ENCODE measurements around the gene CACNA1C.

DNA sequence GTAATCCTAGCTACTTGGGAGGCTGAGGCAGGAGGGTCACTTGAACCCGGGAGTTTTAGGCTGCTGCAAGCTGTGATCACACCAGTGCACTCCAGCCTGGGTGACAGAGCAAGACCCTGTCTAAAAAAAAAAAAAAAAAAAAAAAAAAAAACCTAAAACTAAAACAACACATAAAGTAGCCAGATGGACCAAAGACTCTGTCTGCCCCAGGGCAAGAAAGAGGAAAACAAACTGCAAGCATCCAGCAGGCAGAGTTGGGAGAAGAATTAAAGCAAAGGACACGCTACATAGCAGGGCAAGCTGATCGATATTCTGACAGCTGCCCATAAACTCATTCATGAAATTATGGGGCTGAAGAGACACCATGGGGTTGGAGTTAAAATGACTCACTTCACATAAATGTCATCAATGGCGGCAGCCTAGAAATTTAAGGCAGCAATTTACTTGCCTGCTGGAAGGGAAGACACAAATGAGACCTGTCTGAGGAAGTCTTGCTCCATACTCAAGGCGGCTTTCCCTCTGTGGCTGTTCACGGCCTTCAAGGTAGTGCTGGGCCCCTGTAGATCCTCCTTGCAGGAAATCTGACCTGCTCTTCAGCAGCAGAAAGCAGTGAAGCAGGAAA is 482.9 kb downstream of the CACNA1C start:
- TF ChIP-seq, protein P1, sequence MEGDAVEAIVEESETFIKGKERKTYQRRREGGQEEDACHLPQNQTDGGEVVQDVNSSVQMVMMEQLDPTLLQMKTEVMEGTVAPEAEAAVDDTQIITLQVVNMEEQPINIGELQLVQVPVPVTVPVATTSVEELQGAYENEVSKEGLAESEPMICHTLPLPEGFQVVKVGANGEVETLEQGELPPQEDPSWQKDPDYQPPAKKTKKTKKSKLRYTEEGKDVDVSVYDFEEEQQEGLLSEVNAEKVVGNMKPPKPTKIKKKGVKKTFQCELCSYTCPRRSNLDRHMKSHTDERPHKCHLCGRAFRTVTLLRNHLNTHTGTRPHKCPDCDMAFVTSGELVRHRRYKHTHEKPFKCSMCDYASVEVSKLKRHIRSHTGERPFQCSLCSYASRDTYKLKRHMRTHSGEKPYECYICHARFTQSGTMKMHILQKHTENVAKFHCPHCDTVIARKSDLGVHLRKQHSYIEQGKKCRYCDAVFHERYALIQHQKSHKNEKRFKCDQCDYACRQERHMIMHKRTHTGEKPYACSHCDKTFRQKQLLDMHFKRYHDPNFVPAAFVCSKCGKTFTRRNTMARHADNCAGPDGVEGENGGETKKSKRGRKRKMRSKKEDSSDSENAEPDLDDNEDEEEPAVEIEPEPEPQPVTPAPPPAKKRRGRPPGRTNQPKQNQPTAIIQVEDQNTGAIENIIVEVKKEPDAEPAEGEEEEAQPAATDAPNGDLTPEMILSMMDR (IDR thresholded peaks at IDR 0.05; ENCODE audit: low read depth, low read length, poor library complexity, severe bottlenecking): no peak
- TF ChIP-seq EZH2phosphoT487 (IDR thresholded peaks at IDR 0.05; ENCODE audit: borderline replicate concordance, low read length): no peak

All from DOHH2 (cell line).